HEK293 (cell line): Measurements from ENCODE around the gene NCK2.

Experiments used
- CTCF ChIA-PET: fragments of 350-600 bp; formaldehyde crosslinking; extraction: SDS; loops from one replicate; lab custom pipeline; 2021; ENCODE audit warnings: antibody characterized with exemption; lab: Yijun Ruan, JAX
- POLR2A ChIA-PET: fragments of 300-600 bp; formaldehyde crosslinking; extraction: SDS; loops from one replicate; lab custom pipeline; 2020; ENCODE audit warnings: antibody characterized with exemption, inconsistent platforms; lab: Yijun Ruan, JAX
- H3K27ac ChIP-seq: fragments of 200-500 bp; sonication (Bioruptor generic); 2 replicates; pipeline ENCODE4 v1.5.1; 2014; ENCODE audit warnings: low read depth, low read length, control low read depth, inconsistent platforms; ENCODE audit errors: extremely low read depth
- H3K36me3 ChIP-seq, 2 experiments: fragments of 200-500 bp in 1 of 2; sonication (Bioruptor generic) in 1 of 2; 1 replicate in 1 of 2; 2 replicates in 1 of 2; pipeline ENCODE4 v1.5.1; 2014 to 2017; ENCODE audit warnings: inconsistent platforms in 2 of 2, low read length in 2 of 2; ENCODE audit not compliant: control insufficient read depth in 2 of 2, insufficient read depth in 1 of 2
- H3K4me1 ChIP-seq: fragments of 200-500 bp; sonication (Bioruptor generic); 2 replicates; pipeline ENCODE4 v1.5.1; 2014; ENCODE audit warnings: mild to moderate bottlenecking, low read length, inconsistent platforms; ENCODE audit not compliant: control insufficient read depth, insufficient read depth
- H3K4me3 ChIP-seq: 2 replicates; pipeline ENCODE4 v1.5.1; 2011; ENCODE audit warnings: low read depth, mild to moderate bottlenecking, control low read depth, low read length, moderate library complexity
- H3K9me3 ChIP-seq: fragments of 200-500 bp; sonication (Bioruptor generic); 2 replicates; pipeline ENCODE4 v1.5.1; 2014; ENCODE audit warnings: low read depth, low read length, inconsistent platforms; ENCODE audit not compliant: control insufficient read depth, insufficient read depth
- HOXD13 ChIP-seq: sonication (generic); formaldehyde crosslinking; IDR thresholded peaks from 2 replicates; pipeline ENCODE4 v1.8.0; 2022; ENCODE audit warnings: missing genetic modification reagents, borderline replicate concordance
- MYNN ChIP-seq: fragments of 450-650 bp; formaldehyde crosslinking; IDR thresholded peaks from 2 replicates; pipeline ENCODE4 v1.5.1; 2016; ENCODE audit warnings: missing biosample characterization, missing genetic modification characterization, borderline replicate concordance
- MZF1 ChIP-seq: fragments of 450-650 bp; formaldehyde crosslinking; IDR thresholded peaks from 2 replicates; pipeline ENCODE4 v1.5.1; 2017; ENCODE audit warnings: missing biosample characterization, missing genetic modification characterization, borderline replicate concordance
- ZFHX2 ChIP-seq: fragments of 450-650 bp; formaldehyde crosslinking; conservative IDR thresholded peaks from 2 replicates; pipeline ENCODE4 v1.5.1; 2016; ENCODE audit warnings: missing biosample characterization, missing genetic modification characterization
- ZNF138 ChIP-seq: fragments of 450-650 bp; formaldehyde crosslinking; IDR thresholded peaks from 2 replicates; pipeline ENCODE4 v1.5.1; 2016; ENCODE audit warnings: missing biosample characterization, missing genetic modification characterization, borderline replicate concordance
- ZNF174 ChIP-seq: fragments of 450-650 bp; formaldehyde crosslinking; IDR thresholded peaks from 2 replicates; pipeline ENCODE4 v1.5.0; 2017; ENCODE audit warnings: missing biosample characterization, mild to moderate bottlenecking, missing genetic modification characterization
- ZNF221 ChIP-seq: fragments of 450-650 bp; formaldehyde crosslinking; IDR thresholded peaks from 2 replicates; pipeline ENCODE4 v1.5.1; 2017; ENCODE audit warnings: missing biosample characterization, missing genetic modification characterization, borderline replicate concordance
- ZNF292 ChIP-seq: fragments of 450-650 bp; formaldehyde crosslinking; IDR thresholded peaks from 2 replicates; pipeline ENCODE4 v1.5.1; 2016; ENCODE audit warnings: low read depth, missing biosample characterization, missing genetic modification characterization, borderline replicate concordance
- ZNF37A ChIP-seq: fragments of 450-650 bp; IDR thresholded peaks from 2 replicates; pipeline ENCODE4 v1.5.1; 2018; ENCODE audit warnings: missing biosample characterization, missing genetic modification characterization
- ZNF416 ChIP-seq: fragments of 450-650 bp; formaldehyde crosslinking; IDR thresholded peaks from 2 replicates; pipeline ENCODE4 v1.5.1; 2016; ENCODE audit warnings: missing biosample characterization, missing genetic modification characterization
- ZNF426 ChIP-seq: fragments of 450-650 bp; formaldehyde crosslinking; IDR thresholded peaks from 2 replicates; pipeline ENCODE4 v1.5.1; 2017; ENCODE audit warnings: missing biosample characterization, missing genetic modification characterization, mild to moderate bottlenecking, inconsistent platforms, moderate library complexity
- ZNF473 ChIP-seq: fragments of 450-650 bp; formaldehyde crosslinking; IDR thresholded peaks from 2 replicates; pipeline ENCODE4 v1.5.1; 2017; ENCODE audit warnings: missing biosample characterization, missing genetic modification characterization
- ZNF585B ChIP-seq: fragments of 450-650 bp; formaldehyde crosslinking; IDR thresholded peaks from 2 replicates; pipeline ENCODE4 v1.5.1; 2016; ENCODE audit warnings: missing biosample characterization, missing genetic modification characterization
- ZNF624 ChIP-seq: fragments of 450-650 bp; formaldehyde crosslinking; IDR thresholded peaks from 2 replicates; pipeline ENCODE4 v1.5.1; 2017; ENCODE audit warnings: missing biosample characterization, missing genetic modification characterization
- ZNF658 ChIP-seq: fragments of 450-650 bp; formaldehyde crosslinking; IDR thresholded peaks from 2 replicates; pipeline ENCODE4; 2016; ENCODE audit warnings: missing biosample characterization, missing genetic modification characterization
- ZNF670 ChIP-seq: fragments of 450-650 bp; formaldehyde crosslinking; IDR thresholded peaks from 2 replicates; pipeline ENCODE4 v1.5.1; 2016; ENCODE audit warnings: missing biosample characterization, missing genetic modification characterization, low read depth
- TF ChIP-seq, protein P1 (sequence below): fragments of 450-650 bp; formaldehyde crosslinking; conservative IDR thresholded peaks from 2 replicates; pipeline ENCODE4 v1.5.1; 2016; ENCODE audit warnings: low read depth, missing biosample characterization, missing genetic modification characterization
- TF ChIP-seq, protein P2 (sequence below): fragments of 450-650 bp; formaldehyde crosslinking; IDR thresholded peaks from 2 replicates; pipeline ENCODE4 v1.5.1; 2016; ENCODE audit warnings: missing biosample characterization, missing genetic modification characterization
- TF ChIP-seq, protein P3 (sequence below): fragments of 450-650 bp; formaldehyde crosslinking; IDR thresholded peaks from 2 replicates; pipeline ENCODE4 v1.5.1; 2017; ENCODE audit warnings: missing biosample characterization, missing genetic modification characterization
- TF ChIP-seq, protein P4 (sequence below): fragments of 450-650 bp; formaldehyde crosslinking; IDR thresholded peaks from 2 replicates; pipeline ENCODE4 v1.5.1; 2016; ENCODE audit warnings: missing biosample characterization, missing genetic modification characterization
- TF ChIP-seq, protein P5 (sequence below): fragments of 450-650 bp; formaldehyde crosslinking; IDR thresholded peaks from 2 replicates; pipeline ENCODE4 v1.5.1; 2016; ENCODE audit warnings: missing biosample characterization, missing genetic modification characterization, low read depth

NCK2 gene

DNA sequence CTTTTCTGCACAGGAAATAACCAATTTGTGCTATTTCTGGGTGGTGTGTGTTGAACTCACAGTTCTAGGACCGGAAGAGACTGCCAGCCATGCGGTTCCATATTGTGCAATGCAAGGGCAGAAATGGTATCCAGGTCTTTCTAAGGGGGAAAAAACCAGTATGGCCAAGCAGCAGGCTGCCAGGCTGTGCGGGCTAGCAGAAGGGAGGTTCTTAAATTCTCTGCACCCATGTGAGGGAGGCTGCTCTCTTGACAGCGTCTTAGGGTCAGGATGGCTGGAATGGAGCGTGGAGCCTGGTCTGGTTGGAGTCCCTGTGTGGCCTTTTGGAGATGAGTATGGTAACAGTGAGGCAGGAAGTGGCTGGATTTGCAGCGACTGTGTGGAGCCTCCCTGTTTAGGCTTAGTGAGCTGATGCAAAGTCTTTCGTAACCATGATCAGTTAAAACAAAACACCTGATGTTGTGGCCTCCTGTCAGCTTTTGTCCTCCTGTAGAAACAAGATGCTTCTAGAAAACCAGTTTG lies 52.6 kb downstream of the NCK2 start (continued):
- TF ChIP-seq, protein P1, sequence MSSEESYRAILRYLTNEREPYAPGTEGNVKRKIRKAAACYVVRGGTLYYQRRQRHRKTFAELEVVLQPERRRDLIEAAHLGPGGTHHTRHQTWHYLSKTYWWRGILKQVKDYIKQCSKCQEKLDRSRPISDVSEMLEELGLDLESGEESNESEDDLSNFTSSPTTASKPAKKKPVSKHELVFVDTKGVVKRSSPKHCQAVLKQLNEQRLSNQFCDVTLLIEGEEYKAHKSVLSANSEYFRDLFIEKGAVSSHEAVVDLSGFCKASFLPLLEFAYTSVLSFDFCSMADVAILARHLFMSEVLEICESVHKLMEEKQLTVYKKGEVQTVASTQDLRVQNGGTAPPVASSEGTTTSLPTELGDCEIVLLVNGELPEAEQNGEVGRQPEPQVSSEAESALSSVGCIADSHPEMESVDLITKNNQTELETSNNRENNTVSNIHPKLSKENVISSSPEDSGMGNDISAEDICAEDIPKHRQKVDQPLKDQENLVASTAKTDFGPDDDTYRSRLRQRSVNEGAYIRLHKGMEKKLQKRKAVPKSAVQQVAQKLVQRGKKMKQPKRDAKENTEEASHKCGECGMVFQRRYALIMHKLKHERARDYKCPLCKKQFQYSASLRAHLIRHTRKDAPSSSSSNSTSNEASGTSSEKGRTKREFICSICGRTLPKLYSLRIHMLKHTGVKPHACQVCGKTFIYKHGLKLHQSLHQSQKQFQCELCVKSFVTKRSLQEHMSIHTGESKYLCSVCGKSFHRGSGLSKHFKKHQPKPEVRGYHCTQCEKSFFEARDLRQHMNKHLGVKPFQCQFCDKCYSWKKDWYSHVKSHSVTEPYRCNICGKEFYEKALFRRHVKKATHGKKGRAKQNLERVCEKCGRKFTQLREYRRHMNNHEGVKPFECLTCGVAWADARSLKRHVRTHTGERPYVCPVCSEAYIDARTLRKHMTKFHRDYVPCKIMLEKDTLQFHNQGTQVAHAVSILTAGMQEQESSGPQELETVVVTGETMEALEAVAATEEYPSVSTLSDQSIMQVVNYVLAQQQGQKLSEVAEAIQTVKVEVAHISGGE (tag by site-specific recombination) = no peak
- TF ChIP-seq ZNF670 (tag by site-specific recombination) (no peak), ZNF585B (no peak), ZNF473 (no peak)

DNA sequence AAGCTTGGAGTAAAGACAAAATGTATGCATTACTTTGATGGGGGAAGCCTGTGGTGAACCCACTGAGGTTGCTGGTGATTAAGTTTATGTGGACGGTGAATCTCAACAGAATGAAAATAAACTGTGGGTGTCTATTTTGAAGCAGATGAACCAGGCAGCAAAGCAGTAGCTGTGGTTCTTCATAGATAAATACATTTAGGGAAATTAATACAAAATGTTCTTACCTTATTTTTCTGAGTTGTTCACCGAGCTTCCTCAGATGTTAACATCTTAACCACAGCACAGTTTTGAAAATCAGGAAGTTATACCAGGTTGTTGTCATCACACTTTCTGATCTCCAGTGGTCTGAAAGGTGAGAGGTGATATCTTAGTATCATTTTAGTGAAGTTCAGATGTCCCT lies 53.9 kb downstream of the NCK2 start:
- Histone ChIP-seq H3K4me1 (peaks cover 21% of the 10 kb centered on the region), H3K9me3 (no peaks in the 10 kb centered on the region), H3K27ac (no peak overlapping the region), H3K36me3 (no peaks in the 10 kb centered on the region)
- CTCF ChIA-PET = interaction anchor here (0.6 to 0.9 kb wide), 3 partner anchors 222 to 287 kb away, joined by 3 read pairs; no protein-coding TSS in a partner anchor
- TF ChIP-seq ZNF426 (no peak), ZFHX2 (tag by site-specific recombination) (no peak), MZF1 (no peak), ZNF416 (tag by site-specific recombination) (no peak), ZNF292 (tag by site-specific recombination) (no peak)
- TF ChIP-seq, protein P2, sequence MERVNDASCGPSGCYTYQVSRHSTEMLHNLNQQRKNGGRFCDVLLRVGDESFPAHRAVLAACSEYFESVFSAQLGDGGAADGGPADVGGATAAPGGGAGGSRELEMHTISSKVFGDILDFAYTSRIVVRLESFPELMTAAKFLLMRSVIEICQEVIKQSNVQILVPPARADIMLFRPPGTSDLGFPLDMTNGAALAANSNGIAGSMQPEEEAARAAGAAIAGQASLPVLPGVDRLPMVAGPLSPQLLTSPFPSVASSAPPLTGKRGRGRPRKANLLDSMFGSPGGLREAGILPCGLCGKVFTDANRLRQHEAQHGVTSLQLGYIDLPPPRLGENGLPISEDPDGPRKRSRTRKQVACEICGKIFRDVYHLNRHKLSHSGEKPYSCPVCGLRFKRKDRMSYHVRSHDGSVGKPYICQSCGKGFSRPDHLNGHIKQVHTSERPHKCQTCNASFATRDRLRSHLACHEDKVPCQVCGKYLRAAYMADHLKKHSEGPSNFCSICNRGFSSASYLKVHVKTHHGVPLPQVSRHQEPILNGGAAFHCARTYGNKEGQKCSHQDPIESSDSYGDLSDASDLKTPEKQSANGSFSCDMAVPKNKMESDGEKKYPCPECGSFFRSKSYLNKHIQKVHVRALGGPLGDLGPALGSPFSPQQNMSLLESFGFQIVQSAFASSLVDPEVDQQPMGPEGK (tag by site-specific recombination) = no peak
- TF ChIP-seq, protein P3, sequence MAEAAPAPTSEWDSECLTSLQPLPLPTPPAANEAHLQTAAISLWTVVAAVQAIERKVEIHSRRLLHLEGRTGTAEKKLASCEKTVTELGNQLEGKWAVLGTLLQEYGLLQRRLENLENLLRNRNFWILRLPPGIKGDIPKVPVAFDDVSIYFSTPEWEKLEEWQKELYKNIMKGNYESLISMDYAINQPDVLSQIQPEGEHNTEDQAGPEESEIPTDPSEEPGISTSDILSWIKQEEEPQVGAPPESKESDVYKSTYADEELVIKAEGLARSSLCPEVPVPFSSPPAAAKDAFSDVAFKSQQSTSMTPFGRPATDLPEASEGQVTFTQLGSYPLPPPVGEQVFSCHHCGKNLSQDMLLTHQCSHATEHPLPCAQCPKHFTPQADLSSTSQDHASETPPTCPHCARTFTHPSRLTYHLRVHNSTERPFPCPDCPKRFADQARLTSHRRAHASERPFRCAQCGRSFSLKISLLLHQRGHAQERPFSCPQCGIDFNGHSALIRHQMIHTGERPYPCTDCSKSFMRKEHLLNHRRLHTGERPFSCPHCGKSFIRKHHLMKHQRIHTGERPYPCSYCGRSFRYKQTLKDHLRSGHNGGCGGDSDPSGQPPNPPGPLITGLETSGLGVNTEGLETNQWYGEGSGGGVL = no peak
- TF ChIP-seq, all 188 proteins: peak for 0
- H3K4me3 ChIP-seq = no peak overlapping the region
- POLR2A ChIA-PET = no interaction called here

DNA sequence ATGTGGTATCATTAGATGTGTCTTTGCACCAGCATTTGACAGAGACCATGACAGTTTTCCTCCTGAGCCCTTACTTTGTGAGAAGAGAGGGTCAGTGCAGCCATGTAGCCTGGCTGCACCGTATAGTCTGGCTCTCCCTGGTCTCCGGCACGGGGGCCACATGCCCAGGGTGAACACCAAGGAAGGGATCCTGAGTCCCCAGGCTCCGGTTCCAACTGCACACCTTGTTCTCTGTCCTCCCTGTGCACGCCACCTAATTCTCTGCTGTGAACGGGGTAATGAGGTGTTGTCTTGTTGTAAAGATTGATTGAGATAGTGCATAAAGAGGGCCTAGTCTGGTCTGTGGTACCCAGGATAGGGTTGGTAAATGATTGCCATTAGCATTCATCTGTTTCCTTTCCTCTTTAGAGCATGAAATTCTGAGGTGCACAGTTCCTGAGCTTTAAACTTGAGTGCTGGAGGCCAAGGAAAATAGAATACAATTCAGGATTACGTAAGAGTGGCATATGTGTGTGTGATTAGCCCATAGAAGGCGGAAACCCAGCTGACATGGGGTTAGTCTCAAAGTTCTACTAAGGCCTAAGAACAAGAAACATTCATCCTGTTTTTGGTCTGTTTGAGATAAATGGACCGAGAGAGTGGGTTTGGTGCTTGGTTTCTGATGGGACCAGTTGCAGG lies 55.5 kb downstream of the NCK2 start:
- ChIA-PET POLR2A (no interaction called here), CTCF (interaction anchor here (0.6 kb wide), 1 partner anchor 711 kb away, joined by 3 read pairs; no protein-coding TSS in a partner anchor)
- Histone ChIP-seq H3K27ac (no peak overlapping the region), H3K4me1 (peaks cover 32% of the 10 kb centered on the region), H3K4me3 (no peak overlapping the region), H3K36me3 (no peaks in the 10 kb centered on the region), H3K9me3 (no peaks in the 10 kb centered on the region)
- no peak for TF ChIP-seq MYNN (tag by site-specific recombination)
- TF ChIP-seq ZNF221 (tag by site-specific recombination) = no peak
- TF ChIP-seq ZNF138 (tag by site-specific recombination) = no peak
- no peak for TF ChIP-seq ZNF624 (tag by site-specific recombination)
- TF ChIP-seq, protein P4, sequence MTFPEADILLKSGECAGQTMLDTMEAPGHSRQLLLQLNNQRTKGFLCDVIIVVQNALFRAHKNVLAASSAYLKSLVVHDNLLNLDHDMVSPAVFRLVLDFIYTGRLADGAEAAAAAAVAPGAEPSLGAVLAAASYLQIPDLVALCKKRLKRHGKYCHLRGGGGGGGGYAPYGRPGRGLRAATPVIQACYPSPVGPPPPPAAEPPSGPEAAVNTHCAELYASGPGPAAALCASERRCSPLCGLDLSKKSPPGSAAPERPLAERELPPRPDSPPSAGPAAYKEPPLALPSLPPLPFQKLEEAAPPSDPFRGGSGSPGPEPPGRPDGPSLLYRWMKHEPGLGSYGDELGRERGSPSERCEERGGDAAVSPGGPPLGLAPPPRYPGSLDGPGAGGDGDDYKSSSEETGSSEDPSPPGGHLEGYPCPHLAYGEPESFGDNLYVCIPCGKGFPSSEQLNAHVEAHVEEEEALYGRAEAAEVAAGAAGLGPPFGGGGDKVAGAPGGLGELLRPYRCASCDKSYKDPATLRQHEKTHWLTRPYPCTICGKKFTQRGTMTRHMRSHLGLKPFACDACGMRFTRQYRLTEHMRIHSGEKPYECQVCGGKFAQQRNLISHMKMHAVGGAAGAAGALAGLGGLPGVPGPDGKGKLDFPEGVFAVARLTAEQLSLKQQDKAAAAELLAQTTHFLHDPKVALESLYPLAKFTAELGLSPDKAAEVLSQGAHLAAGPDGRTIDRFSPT (tag by site-specific recombination) = no peak
- TF ChIP-seq, protein P5, sequence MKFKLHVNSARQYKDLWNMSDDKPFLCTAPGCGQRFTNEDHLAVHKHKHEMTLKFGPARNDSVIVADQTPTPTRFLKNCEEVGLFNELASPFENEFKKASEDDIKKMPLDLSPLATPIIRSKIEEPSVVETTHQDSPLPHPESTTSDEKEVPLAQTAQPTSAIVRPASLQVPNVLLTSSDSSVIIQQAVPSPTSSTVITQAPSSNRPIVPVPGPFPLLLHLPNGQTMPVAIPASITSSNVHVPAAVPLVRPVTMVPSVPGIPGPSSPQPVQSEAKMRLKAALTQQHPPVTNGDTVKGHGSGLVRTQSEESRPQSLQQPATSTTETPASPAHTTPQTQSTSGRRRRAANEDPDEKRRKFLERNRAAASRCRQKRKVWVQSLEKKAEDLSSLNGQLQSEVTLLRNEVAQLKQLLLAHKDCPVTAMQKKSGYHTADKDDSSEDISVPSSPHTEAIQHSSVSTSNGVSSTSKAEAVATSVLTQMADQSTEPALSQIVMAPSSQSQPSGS (tag by site-specific recombination) = no peak
- TF ChIP-seq ZNF174 (tag by site-specific recombination) = no peak
- no peak for TF ChIP-seq ZNF426
- no peak for TF ChIP-seq HOXD13 (CRISPR knock-in tag)
- TF ChIP-seq ZNF37A (tag by site-specific recombination) = no peak
- no peak for TF ChIP-seq ZNF658 (tag by site-specific recombination)
